B cell (primary cell): ENCODE results near the gene MESP2. TPM values are rescaled to one million over a fixed set of nuclear protein-coding genes. Genes with fewer than 3 reads are reported as not detected.

Experiments used
- ATAC-seq: fragments of 200-7000 bp; cut with Tn5 transposase; one replicate; pipeline ENCODE4 v1.10.0; 2021; ENCODE audit warnings: low read depth, mild to moderate bottlenecking, moderate number of reproducible peaks, moderate library complexity
- CTCF ChIA-PET: fragments of 350-600 bp; sonication (Branson Sonifier 250); formaldehyde crosslinking; loops from one replicate; lab custom pipeline; 2021; ENCODE audit warnings: antibody characterized with exemption, inconsistent platforms; lab: Charles Lee
- POLR2A ChIA-PET: fragments of 350-600 bp; sonication (Branson Sonifier 250); formaldehyde crosslinking; loops from one replicate; lab custom pipeline; 2021; ENCODE audit warnings: antibody characterized with exemption; lab: Charles Lee
- DNase-seq: peaks from one replicate; pipeline ENCODE4 v3.0.0; 2013
- H2AFZ ChIP-seq: 2 replicates; pipeline ENCODE4 v1.6.1; 2012; ENCODE audit warnings: mild to moderate bottlenecking, low read depth, low read length; ENCODE audit not compliant: insufficient read depth, poor library complexity, severe bottlenecking
- H3K27ac ChIP-seq, 2 donors: 1 replicate in 1 of 2; 2 replicates in 1 of 2; pipeline ENCODE4 v1.5.1; 2012 to 2013; ENCODE audit warnings: low read length in 2 of 2, mild to moderate bottlenecking in 2 of 2, moderate library complexity in 1 of 2
- H3K27me3 ChIP-seq, 4 experiments: fragments of 200-600 bp in 1 of 4; sonication (generic) in 1 of 4; replicated peaks in 1 of 4; 1 replicate in 2 of 4; 2 replicates in 2 of 4; pipeline versions ENCODE4 v1.6.1 to v1.7.0; 2013 to 2016; ENCODE audit warnings: low read length in 3 of 4, mild to moderate bottlenecking in 2 of 4, mixed read lengths in 1 of 4, moderate library complexity in 1 of 4; ENCODE audit not compliant: insufficient read depth in 4 of 4, control insufficient read depth in 3 of 4; ENCODE audit errors: control extremely low read depth in 1 of 4
- H3K36me3 ChIP-seq, 2 experiments: replicated peaks in 1 of 2; 1 replicate in 1 of 2; 2 replicates in 1 of 2; pipeline versions ENCODE4 v1.6.1 to v1.7.1; 2013; ENCODE audit warnings: low read length in 1 of 2; ENCODE audit not compliant: insufficient read depth in 2 of 2, control insufficient read depth in 1 of 2; ENCODE audit errors: control extremely low read depth in 1 of 2, extremely low read depth in 1 of 2
- H3K4me1 ChIP-seq, 2 donors: fragments of 200-600 bp in 1 of 2; sonication (generic) in 1 of 2; 1 replicate in 1 of 2; 2 replicates in 1 of 2; pipeline versions ENCODE4 v1.5.1 to v1.6.1; 2013 to 2017; ENCODE audit warnings: low read length in 2 of 2; ENCODE audit not compliant: control insufficient read depth in 2 of 2, insufficient read depth in 2 of 2
- H3K4me2 ChIP-seq: replicated peaks from 2 replicates; pipeline ENCODE3; 2012; ENCODE audit warnings: mild to moderate bottlenecking, low read depth, low read length; ENCODE audit not compliant: poor library complexity, severe bottlenecking
- H3K4me3 ChIP-seq, 5 experiments: fragments of 200-600 bp in 1 of 5; sonication (generic) in 1 of 5; 1 replicate in 3 of 5; 2 replicates in 2 of 5; pipeline versions ENCODE4 v1.5.1 to v1.7.0; 2011 to 2016; ENCODE audit warnings: low read length in 4 of 5, mild to moderate bottlenecking in 4 of 5, low read depth in 2 of 5, control low read depth in 1 of 5, moderate library complexity in 1 of 5; ENCODE audit not compliant: insufficient read depth in 1 of 5; ENCODE audit errors: control extremely low read depth in 1 of 5, extremely low read depth in 1 of 5
- H3K79me2 ChIP-seq: fragments of 200-600 bp; sonication (generic); one replicate; pipeline ENCODE4 v1.6.0; 2016; ENCODE audit warnings: low read length; ENCODE audit not compliant: control insufficient read depth, insufficient read depth
- H3K9ac ChIP-seq: fragments of 200-600 bp; sonication (generic); 2 replicates; pipeline ENCODE4 v1.6.1; 2017; ENCODE audit warnings: mild to moderate bottlenecking, low read length, moderate library complexity
- H3K9me3 ChIP-seq, 3 donors: one replicate each; pipeline versions ENCODE4 v1.6.1 to v1.7.1; 2013; ENCODE audit warnings: low read length in 2 of 3; ENCODE audit not compliant: control insufficient read depth in 2 of 3, insufficient read depth in 1 of 3; ENCODE audit errors: control extremely low read depth in 1 of 3
- H4K20me1 ChIP-seq: 2 replicates; pipeline ENCODE4 v1.6.0; 2012; ENCODE audit warnings: mild to moderate bottlenecking, low read length; ENCODE audit not compliant: insufficient read depth, control insufficient read depth, poor library complexity, severe bottlenecking
- H3K27ac Mint-ChIP-seq: one replicate; pipeline ENCODE4 v1.8.0; 2021; ENCODE audit warnings: mixed read lengths
- H3K27me3 Mint-ChIP-seq: one replicate; pipeline ENCODE4 v1.8.0; 2021; ENCODE audit warnings: mixed read lengths
- H3K4me1 Mint-ChIP-seq: one replicate; pipeline ENCODE4 v1.8.0; 2021; ENCODE audit warnings: mixed read lengths
- H3K4me3 Mint-ChIP-seq: one replicate; pipeline ENCODE4 v1.8.0; 2021; ENCODE audit warnings: mixed read lengths
- H3K9me3 Mint-ChIP-seq: one replicate; pipeline ENCODE4 v1.8.0; 2022; ENCODE audit warnings: mixed read lengths; ENCODE audit not compliant: insufficient read depth
- CTCF ChIP-seq: fragments of 200-600 bp; IDR thresholded peaks from one replicate; pipeline ENCODE4 v1.8.0; 2022; ENCODE audit warnings: antibody characterized with exemption, mild to moderate bottlenecking
- EZH2 ChIP-seq: IDR thresholded peaks from 2 replicates; pipeline ENCODE4 v1.6.1; 2012; ENCODE audit warnings: borderline replicate concordance, low read depth, mild to moderate bottlenecking, moderate library complexity, low read length; ENCODE audit not compliant: insufficient read depth, poor library complexity, severe bottlenecking
- WGBS: methylation state at CpG from one replicate; pipeline ENCODE4 v1.1.5; 2013; ENCODE audit warnings: missing lambda C conversion rate; ENCODE audit not compliant: insufficient coverage; 5-methylcytosine and 5-hydroxymethylcytosine counted together
- intact Hi-C: fragments of 100-400 bp; cut with micrococcal nuclease; formaldehyde crosslinking; loops from one replicate; pipeline ENCODE4 v1.10.0; 2022
- polyA plus RNA-seq: library from polyadenylated mRNA; depleted of rRNA; stranded (reverse); fragments of >200 nt; gene quantifications from 2 replicates; pipeline ENCODE4 v1.2.3, GENCODE V29; 2012
- total RNA-seq, 2 donors: library from RNA; stranded (reverse); fragments of 120-200 nt in 1 of 2; gene quantifications; 1 replicate in 1 of 2; 2 replicates in 1 of 2; pipeline versions ENCODE4 v1.2.3 to v1.2.4, GENCODE V29; 2013 to 2022

Gene MESP2
- total and polyA plus RNA-seq, 2 donors (not counting 1 experiment from before 2014, with no cell fraction given) = not detected

DNA sequence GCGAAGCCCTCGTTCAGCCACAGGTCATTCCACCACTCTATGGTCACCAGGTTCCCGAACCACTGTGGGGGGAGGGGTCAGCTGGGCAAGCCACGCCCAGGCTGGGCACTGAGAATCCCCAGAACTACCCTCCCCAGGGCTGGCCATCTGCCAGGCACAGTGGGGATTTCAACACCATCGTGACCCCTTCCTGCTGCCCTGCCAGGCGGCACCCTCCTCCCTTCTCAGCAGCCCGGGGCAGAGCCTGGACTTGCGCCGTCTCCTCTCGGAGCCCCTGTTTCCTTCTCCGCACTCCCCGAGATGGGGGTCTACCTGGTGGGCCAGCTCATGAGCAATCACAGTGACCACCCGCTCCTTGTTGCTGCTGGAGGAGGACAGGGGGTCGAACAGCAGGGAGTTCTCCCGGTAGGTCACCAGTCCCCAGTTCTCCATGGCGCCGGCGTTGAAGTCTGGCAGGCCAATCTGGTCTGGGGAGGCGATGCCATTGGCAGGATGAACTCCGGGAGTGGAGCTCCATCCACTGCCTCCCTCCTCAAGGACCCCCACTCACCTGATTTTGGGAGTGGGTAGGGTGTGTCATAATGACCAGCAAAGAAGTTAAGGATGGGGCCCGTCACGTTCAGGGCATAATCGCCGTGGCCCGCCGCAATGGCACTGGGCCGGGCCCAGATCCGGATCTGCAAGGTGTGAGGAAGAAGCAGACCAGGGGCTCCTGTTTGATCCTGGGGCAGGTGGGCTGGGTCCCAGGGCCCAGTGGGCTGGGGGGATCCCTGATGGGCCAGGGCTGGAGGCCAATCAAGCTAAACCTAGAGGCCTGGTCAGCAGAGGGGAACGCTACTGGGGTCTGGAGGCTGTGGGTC, 28.0 kb downstream of the MESP2 start:
- H3K4me3 Mint-ChIP-seq = no peak overlapping the region
- POLR2A ChIA-PET = no interaction called here

More for the DNA sequence above, 28.0 kb downstream of the MESP2 start:
- Histone ChIP-seq H3K27ac (no peak overlapping the region), H4K20me1 (no peaks in the 10 kb centered on the region), H3K27me3 (no peaks in the 10 kb centered on the region), H3K4me3 (no peak overlapping the region), H3K9me3 (no peaks in the 10 kb centered on the region), H3K9ac (no peak overlapping the region), H3K4me1 (peaks cover 0 to 8% of the 10 kb centered on the region in 2 donors), H3K79me2 (no peaks in the 10 kb centered on the region), H3K4me2 (no peak overlapping the region), H3K36me3 (no peaks in the 10 kb centered on the region), H2AFZ (no peak overlapping the region)
- Mint-ChIP-seq H3K27me3 (no peaks in the 10 kb centered on the region), H3K27ac (no peak overlapping the region), H3K9me3 (no peaks in the 10 kb centered on the region), H3K4me1 (peaks cover 11% of the 10 kb centered on the region)
- DNase-seq = no peak
- 95% methylated on average over 23 of the region's 29 CpGs for WGBS
- intact Hi-C loops = no loop called here
- TF ChIP-seq EZH2 (no peak), CTCF (no peak)
- CTCF ChIA-PET = no interaction called here
- ATAC-seq = no peak
